ENCODE results near the gene EMC7.

The EMC7 gene

GRCh38 chr15:34084086-34084485 is 17.6 kb downstream of the EMC7 start:
- no peak overlapping the region for H3K27ac ChIP-seq
- TF ChIP-seq ZFX (IDR thresholded peaks at IDR 0.05; ENCODE audit: borderline replicate concordance) (no peak), CTCF (IDR thresholded peaks at IDR 0.05) (no peak)

- H3K27ac ChIP-seq, result no peak overlapping the region
- TF ChIP-seq CTCF (IDR thresholded peaks at IDR 0.05) (no peak), ZFX (IDR thresholded peaks at IDR 0.05; ENCODE audit: borderline replicate concordance) (no peak)
These were observed 21.8 kb downstream of the EMC7 start for GRCh38 chr15:34079904-34080303.

GRCh38 chr15:34078900-34079299 is 22.8 kb downstream of the EMC7 start:
- no peak for TF ChIP-seq CTCF (IDR thresholded peaks at IDR 0.05)
- no peak for TF ChIP-seq ZFX (IDR thresholded peaks at IDR 0.05; ENCODE audit: borderline replicate concordance)
- no peak overlapping the region for H3K27ac ChIP-seq

GRCh38 chr15:34076785-34077184 is 24.9 kb downstream of the EMC7 start:
- H3K27ac ChIP-seq, result no peak overlapping the region
- TF ChIP-seq ZFX (IDR thresholded peaks at IDR 0.05; ENCODE audit: borderline replicate concordance), result no peak
- no peak for TF ChIP-seq CTCF (IDR thresholded peaks at IDR 0.05)

- TF ChIP-seq CTCF (IDR thresholded peaks at IDR 0.05) (no peak), ZFX (IDR thresholded peaks at IDR 0.05; ENCODE audit: borderline replicate concordance) (no peak)
- no peak overlapping the region for H3K27ac ChIP-seq
These were observed 31.7 kb downstream of the EMC7 start for GRCh38 chr15:34070003-34070402.

GRCh38 chr15:34065941-34066340 is 35.7 kb downstream of the EMC7 start:
- no peak overlapping the region for H3K27ac ChIP-seq
- TF ChIP-seq ZFX (IDR thresholded peaks at IDR 0.05; ENCODE audit: borderline replicate concordance) (no peak), CTCF (IDR thresholded peaks at IDR 0.05) (no peak)

GRCh38 chr15:34065261-34065660 is 36.4 kb downstream of the EMC7 start:
- no peak for TF ChIP-seq CTCF (IDR thresholded peaks at IDR 0.05)
- no peak for TF ChIP-seq ZFX (IDR thresholded peaks at IDR 0.05; ENCODE audit: borderline replicate concordance)
- no peak overlapping the region for H3K27ac ChIP-seq

Measured in 22Rv1 (cell line).